Ectodermal cell (in vitro differentiated cells): Measurements from ENCODE around the gene HTR3E. TPM values are rescaled to one million over a fixed set of nuclear protein-coding genes. Genes with fewer than 3 reads are reported as not detected.
"Not testable (repeated sequence)": the region's sequence is repeated elsewhere in the genome, so short reads cannot be mapped to it uniquely, and the experiment has no call there.

Experiments used
- H3K27ac ChIP-seq: 2 replicates; pipeline ENCODE4 v1.7.0; 2013; ENCODE audit warnings: mild to moderate bottlenecking, low read depth, low read length; ENCODE audit not compliant: insufficient read depth, poor library complexity, severe bottlenecking
- H3K27me3 ChIP-seq: 2 replicates; pipeline ENCODE4 v1.7.0; 2013; ENCODE audit warnings: mild to moderate bottlenecking, low read length; ENCODE audit not compliant: insufficient read depth, control insufficient read depth, poor library complexity, severe bottlenecking
- H3K36me3 ChIP-seq: one replicate; pipeline ENCODE4 v1.7.0; 2013; ENCODE audit warnings: low read length; ENCODE audit not compliant: control insufficient read depth, insufficient read depth
- H3K4me1 ChIP-seq: one replicate; pipeline ENCODE4 v1.7.0; 2013; ENCODE audit warnings: low read length; ENCODE audit not compliant: control insufficient read depth, insufficient read depth
- H3K4me3 ChIP-seq: 2 replicates; pipeline ENCODE4 v1.7.0; 2013; ENCODE audit warnings: low read depth, low read length, control low read depth; ENCODE audit not compliant: insufficient read depth
- H3K9me3 ChIP-seq: 2 replicates; pipeline ENCODE4 v1.7.0; 2013; ENCODE audit warnings: mild to moderate bottlenecking, low read length, moderate library complexity; ENCODE audit not compliant: control insufficient read depth
- WGBS, 2 experiments: methylation state at CpG; one replicate each; pipeline ENCODE4 v1.1.7; 2013; ENCODE audit warnings: missing lambda C conversion rate in 2 of 2; 5-methylcytosine and 5-hydroxymethylcytosine counted together
- polyA plus RNA-seq, 4 experiments: library from polyadenylated mRNA; stranded (reverse); fragments of 50-300 nt; gene quantifications; one replicate each; pipeline ENCODE4 v1.2.3, GENCODE V29; 2013

Gene HTR3E
- not detected for polyA plus RNA-seq (2013, experiment 1 of 4)
- polyA plus RNA-seq (2013, experiment 2 of 4), result not detected
- polyA plus RNA-seq (2013, experiment 3 of 4), result not detected
- not detected for polyA plus RNA-seq (2013, experiment 4 of 4)

- Histone ChIP-seq H3K27me3 (no peaks in the 10 kb centered on the region), H3K9me3 (no peaks in the 10 kb centered on the region), H3K4me3 (no peak within 1 kb of the TSS), H3K27ac (no peak within 1 kb of the TSS), H3K36me3 (no peaks in the 10 kb centered on the region), H3K4me1 (no peaks in the 10 kb centered on the region)
- WGBS, 2 experiments, result 91 to 93% methylated on average over 7 of the region's 7 CpGs
Measured at GRCh38 chr3:184096811-184097383, at the start of gene HTR3E. Gene HTR3E, plus strand, starts transcription at chr3:184097064. Its CDS starts 466 bp downstream, at chr3:184097530.

GRCh38 chr3:184050217-184050847 lies 46.5 kb upstream of the HTR3E start:
- no peaks in the 10 kb centered on the region for H3K36me3 ChIP-seq
- 89 to 91% methylated on average over 7 of the region's 7 CpGs for WGBS, 2 experiments
- no peaks in the 10 kb centered on the region for H3K9me3 ChIP-seq
- no peak overlapping the region for H3K27ac ChIP-seq
- no peaks in the 10 kb centered on the region for H3K4me1 ChIP-seq
- no peak overlapping the region for H3K4me3 ChIP-seq
- no peaks in the 10 kb centered on the region for H3K27me3 ChIP-seq

DNA sequence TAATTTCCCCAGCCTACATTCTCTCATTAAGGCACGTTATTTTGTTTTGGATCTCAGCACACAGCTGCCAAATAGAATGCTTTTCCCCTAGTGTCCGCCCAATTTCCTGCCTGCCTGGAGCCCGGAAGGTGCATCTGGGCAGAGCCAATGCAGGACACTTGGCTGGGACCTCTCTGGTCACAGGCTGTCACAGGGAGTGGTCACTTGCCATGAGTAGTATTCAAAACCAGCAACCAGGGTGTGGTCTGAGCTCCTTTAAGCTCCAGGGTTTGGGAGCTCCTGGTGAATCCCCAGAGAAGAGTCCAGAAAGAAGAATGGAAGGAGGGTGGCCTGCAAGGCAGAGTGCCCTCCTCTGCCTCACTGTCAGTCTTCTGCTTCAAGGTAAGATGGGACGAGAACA lies 44.1 kb upstream of the HTR3E start, which contains the start of gene HTR3C:
HTR3C (plus strand) TSS at position 281 of the 400 bp plus-strand sequence; CDS start at position 315, 34 bp downstream.
- Histone ChIP-seq H3K4me3 (no peak within 1 kb of the TSS), H3K9me3 (no peaks in the 10 kb centered on the region), H3K36me3 (no peaks in the 10 kb centered on the region), H3K27ac (no peak within 1 kb of the TSS), H3K4me1 (no peaks in the 10 kb centered on the region), H3K27me3 (no peaks in the 10 kb centered on the region)
- WGBS, 2 experiments, result 91% methylated on average over 4 of the region's 4 CpGs

GRCh38 chr3:184058029-184058428 lies 38.8 kb upstream of the HTR3E start:
- 83 to 85% methylated on average over 9 of the region's 9 CpGs for WGBS, 2 experiments
- H3K9me3 ChIP-seq, result no peaks in the 10 kb centered on the region
- no peaks in the 10 kb centered on the region for H3K27me3 ChIP-seq
- no peak overlapping the region for H3K27ac ChIP-seq
- no peaks in the 10 kb centered on the region for H3K4me1 ChIP-seq
- H3K4me3 ChIP-seq, result no peak overlapping the region
- no peaks in the 10 kb centered on the region for H3K36me3 ChIP-seq

- 79 to 82% methylated on average over 7 of the region's 7 CpGs for WGBS, 2 experiments
- no peaks in the 10 kb centered on the region for H3K9me3 ChIP-seq
- no peaks in the 10 kb centered on the region for H3K27me3 ChIP-seq
- H3K27ac ChIP-seq, result no peak overlapping the region
- H3K4me3 ChIP-seq, result no peak overlapping the region
- no peaks in the 10 kb centered on the region for H3K36me3 ChIP-seq
- no peaks in the 10 kb centered on the region for H3K4me1 ChIP-seq
Measured at GRCh38 chr3:184059424-184059823, 37.4 kb upstream of the HTR3E start.

DNA sequence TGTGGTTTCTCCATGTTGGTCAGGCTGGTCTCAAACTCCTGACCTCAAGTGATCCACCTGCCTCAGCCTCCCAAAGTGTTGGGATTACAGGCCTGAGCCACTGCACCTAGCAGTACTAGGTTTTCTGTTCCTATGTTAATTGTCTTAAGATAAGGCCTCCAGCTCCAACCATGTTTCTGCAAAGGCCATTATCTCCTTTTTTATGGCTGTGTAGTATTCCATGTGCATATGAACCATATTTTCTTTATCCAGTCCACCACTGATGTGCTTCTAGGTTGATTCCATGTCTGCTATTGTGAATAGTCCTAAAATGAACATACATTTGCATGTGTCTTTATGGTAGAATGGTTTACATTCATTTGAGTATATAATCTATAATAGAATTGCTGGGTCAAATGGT lies 34.2 kb upstream of the HTR3E start:
- no peak overlapping the region for H3K4me3 ChIP-seq
- H3K27ac ChIP-seq, result no peak overlapping the region
- H3K27me3 ChIP-seq, result no peaks in the 10 kb centered on the region
- H3K9me3 ChIP-seq, result no peaks in the 10 kb centered on the region
- no peaks in the 10 kb centered on the region for H3K4me1 ChIP-seq
- H3K36me3 ChIP-seq, result no peaks in the 10 kb centered on the region

DNA sequence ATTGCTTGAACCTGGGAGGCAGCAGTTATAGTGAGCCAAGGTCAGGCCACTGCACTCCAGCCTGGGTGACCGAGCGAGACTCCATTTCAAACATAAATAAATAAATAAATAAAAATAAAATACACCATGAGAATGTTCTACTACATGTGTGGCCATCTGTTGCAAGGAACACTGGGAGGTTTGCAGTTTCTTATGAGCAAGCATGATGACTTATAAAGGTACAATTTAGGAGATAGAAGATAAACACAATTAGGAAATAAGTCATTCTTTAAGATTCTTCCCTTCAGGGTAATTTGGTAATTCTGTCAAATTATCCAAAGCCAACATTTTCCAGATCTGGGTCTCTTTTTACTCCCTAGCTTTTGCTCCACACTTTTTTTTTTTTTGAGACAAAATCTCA lies 30.7 kb upstream of the HTR3E start:
- H3K9me3 ChIP-seq, result peaks cover 2% of the 10 kb centered on the region
- no peaks in the 10 kb centered on the region for H3K4me1 ChIP-seq
- no peaks in the 10 kb centered on the region for H3K27me3 ChIP-seq
- no peaks in the 10 kb centered on the region for H3K36me3 ChIP-seq
- no peak overlapping the region for H3K4me3 ChIP-seq
- no peak overlapping the region for H3K27ac ChIP-seq
- 80% methylated on average over 1 of the region's 2 CpGs; no CpG with 5 or more reads in 1 of the 2 experiments for whole genome bisulfite sequencing, 2 experiments

DNA sequence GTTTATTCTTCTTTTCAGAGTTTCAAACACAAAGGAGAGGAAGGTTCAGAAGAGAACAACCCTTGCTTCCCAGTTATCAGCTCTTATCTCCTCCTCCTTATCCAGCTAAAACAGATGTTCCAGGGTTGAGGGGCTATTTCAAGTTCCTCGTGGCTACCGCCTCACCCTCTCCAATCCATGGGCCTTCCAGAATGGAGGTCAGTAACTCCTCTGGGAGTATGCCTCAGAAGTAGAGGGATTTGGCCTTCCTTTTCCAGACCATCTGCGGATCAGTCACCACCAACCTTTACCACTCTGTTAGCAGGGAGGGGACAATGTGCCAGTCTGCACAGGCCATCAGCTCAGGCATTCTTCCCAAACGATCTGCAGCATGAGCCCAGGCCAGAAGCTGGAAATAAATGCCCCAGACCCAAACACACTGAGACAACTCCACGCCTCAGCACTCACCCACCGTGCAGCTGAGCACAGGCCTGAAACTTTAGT lies 29.2 kb upstream of the HTR3E start:
- 86 to 93% methylated on average over 6 of the region's 6 CpGs for WGBS, 2 experiments
- H3K27me3 ChIP-seq, result no peaks in the 10 kb centered on the region
- H3K4me1 ChIP-seq, result no peaks in the 10 kb centered on the region
- no peaks in the 10 kb centered on the region for H3K36me3 ChIP-seq
- peaks cover 2% of the 10 kb centered on the region for H3K9me3 ChIP-seq
- no peak overlapping the region for H3K27ac ChIP-seq
- H3K4me3 ChIP-seq, result no peak overlapping the region

- no peaks in the 10 kb centered on the region for H3K4me1 ChIP-seq
- no peaks in the 10 kb centered on the region for H3K27me3 ChIP-seq
- H3K36me3 ChIP-seq, result no peaks in the 10 kb centered on the region
- no peak overlapping the region for H3K4me3 ChIP-seq
- peaks cover 2% of the 10 kb centered on the region for H3K9me3 ChIP-seq
- WGBS, 2 experiments, result 85 to 87% methylated on average over 4 to 5 of the region's 5 CpGs
- no peak overlapping the region for H3K27ac ChIP-seq
Measured at GRCh38 chr3:184068344-184068743, 28.5 kb upstream of the HTR3E start.

GRCh38 chr3:184071142-184071541 lies 25.7 kb upstream of the HTR3E start:
- H3K27ac ChIP-seq, H3K4me1 ChIP-seq, H3K4me3 ChIP-seq, H3K9me3 ChIP-seq, H3K27me3 ChIP-seq, H3K36me3 ChIP-seq: not testable (repeated sequence)
- WGBS, 2 experiments, result 91 to 96% methylated on average over 7 of the region's 7 CpGs
